GM12878 (cell line): ENCODE data around the gene ABCG4. TPM values are rescaled to one million over a fixed set of nuclear protein-coding genes. Genes with fewer than 3 reads are reported as not detected.
A peak's percentile ranks its signal among the peaks of the same experiment; 100 is the strongest.
"Not testable (repeated sequence)": the region's sequence is repeated elsewhere in the genome, so short reads cannot be mapped to it uniquely, and the experiment has no call there.

Source experiments
- ATAC-seq: fragments of 200-7000 bp; cut with Tn5 transposase; 3 replicates; pipeline ENCODE4 v1.9.1; 2020; ENCODE audit warnings: mild to moderate bottlenecking, moderate library complexity
- BruUV-seq: library from RNA; stranded (reverse); fragments of 400-500 nt; replicated peaks from 2 replicates; lab custom pipeline; 2021; lab: Mats Ljungman, UMichigan
- CTCF ChIA-PET: fragments of 300-600 bp; sonication (Branson Sonifier 250); formaldehyde crosslinking; extraction: SDS; loops from one replicate; lab custom pipeline; 2021; ENCODE audit warnings: inconsistent platforms; lab: Yijun Ruan, JAX
- POLR2A ChIA-PET: fragments of 350-600 bp; formaldehyde crosslinking; extraction: SDS; loops from one replicate; lab custom pipeline; 2021; ENCODE audit warnings: inconsistent platforms; lab: Charles Lee
- RAD21 ChIA-PET: fragments of 300-600 bp; sonication (Branson Sonifier 250); formaldehyde crosslinking; loops from one replicate; lab custom pipeline; 2023; ENCODE audit warnings: antibody characterized with exemption; ENCODE audit not compliant: unreplicated experiment; lab: Charles Lee
- SMC1A ChIA-PET: fragments of 300-600 bp; sonication (Branson Sonifier 250); formaldehyde crosslinking; loops from one replicate; lab custom pipeline; 2023; ENCODE audit not compliant: unreplicated experiment, uncharacterized antibody; lab: Charles Lee
- DNase-seq: peaks from one replicate; pipeline ENCODE4 v3.0.0-alpha.2; 2011; ENCODE audit warnings: low read depth, low spot score
- FAIRE-seq: peaks from 3 replicates; lab custom pipeline; 2011; peaks lifted over from hg19 to GRCh38; lab: Jason Lieb, UNC
- H2AFZ ChIP-seq: 2 replicates; pipeline ENCODE4 v1.6.0; 2011; ENCODE audit warnings: low read depth, low read length, control low read depth; ENCODE audit not compliant: control insufficient read depth
- H3K27ac ChIP-seq: 2 replicates; pipeline ENCODE4 v1.5.1; 2011; ENCODE audit warnings: control low read depth; ENCODE audit not compliant: control insufficient read depth, insufficient read depth
- H3K27me3 ChIP-seq, 2 experiments: replicated peaks in 1 of 2; 2 replicates each; pipeline versions ENCODE4 v1.6.0 to v1.6.1; 2011; ENCODE audit warnings: low read length in 1 of 2; ENCODE audit not compliant: control insufficient read depth in 2 of 2, insufficient read depth in 2 of 2
- H3K36me3 ChIP-seq, 2 experiments: 2 replicates each; pipeline ENCODE4 v1.5.1; 2011; ENCODE audit warnings: low read length in 1 of 2; ENCODE audit not compliant: control insufficient read depth in 2 of 2, insufficient read depth in 2 of 2
- H3K4me1 ChIP-seq: 2 replicates; pipeline ENCODE4 v1.6.1; 2011; ENCODE audit warnings: mild to moderate bottlenecking, low read length, moderate library complexity, mixed read lengths; ENCODE audit not compliant: control insufficient read depth, insufficient read depth
- H3K4me2 ChIP-seq: 2 replicates; pipeline ENCODE4 v1.6.0; 2011; ENCODE audit warnings: control low read depth; ENCODE audit not compliant: control insufficient read depth, insufficient read depth
- H3K4me3 ChIP-seq: fragments of 200-600 bp; sonication (generic); 2 replicates; pipeline ENCODE4 v1.5.1; 2016
- H3K79me2 ChIP-seq: 2 replicates; pipeline ENCODE4 v1.6.0; 2011; ENCODE audit warnings: low read length; ENCODE audit not compliant: control insufficient read depth, insufficient read depth
- H3K9ac ChIP-seq: 2 replicates; pipeline ENCODE4 v1.8.0; 2011; ENCODE audit warnings: low read length, control low read depth, mixed read lengths; ENCODE audit not compliant: control insufficient read depth, insufficient read depth
- H3K9me3 ChIP-seq: replicated peaks from 3 replicates; pipeline ENCODE4 v1.5.1; 2011; ENCODE audit warnings: mild to moderate bottlenecking, low read length; ENCODE audit not compliant: control insufficient read depth, insufficient read depth
- H4K20me1 ChIP-seq: 2 replicates; pipeline ENCODE4 v1.6.0; 2011; ENCODE audit not compliant: control insufficient read depth, insufficient read depth
- EED ChIP-seq: sonication (generic); IDR thresholded peaks from 2 replicates; pipeline ENCODE4 v1.6.1; 2016; ENCODE audit warnings: antibody characterized with exemption, low read depth
- WGBS: methylation state at CpG from one replicate; pipeline ENCODE4 v1.1.6; 2016; ENCODE audit warnings: low lambda C conversion rate; ENCODE audit not compliant: insufficient replicate concordance, insufficient coverage; ENCODE audit errors: missing lambda C conversion rate; 5-methylcytosine and 5-hydroxymethylcytosine counted together
- in situ Hi-C: fragments of 300-500 bp; cut with MboI; formaldehyde crosslinking; loops from 9 replicates; pipeline ENCODE4 v1.14.3; 2018; ENCODE audit warnings: mixed read lengths
- intact Hi-C: fragments of 100-400 bp; cut with micrococcal nuclease; formaldehyde crosslinking; loops from one replicate; pipeline ENCODE4 v1.14.2; 2022; ENCODE audit not compliant: unreplicated experiment
- polyA plus RNA-seq, 11 experiments: library from polyadenylated mRNA; depleted of rRNA in 4 of 11; unstranded in 6 of 11; stranded (reverse) in 5 of 11; fragments of >200 nt; fragmentation: Nextera tagmentation in 4 of 11; fragmentation: Illumina TruSeq in 1 of 11; extraction: Ambion mirVana in 4 of 11; extraction: Trizol in 1 of 11; gene quantifications; 1 replicate in 1 of 11; 2 replicates in 10 of 11; pipeline versions ENCODE4 v1.2.1 to v1.2.3, GENCODE V29; 2011 to 2016; ENCODE audit warnings: inconsistent platforms in 2 of 11, missing spikeins in 2 of 11, low read depth in 1 of 11
- total RNA-seq, 4 experiments: library from RNA; depleted of rRNA in 3 of 4; stranded (reverse); fragments of >200 nt in 3 of 4; fragmentation: Illumina TruSeq in 1 of 4; extraction: Trizol in 1 of 4; gene quantifications; 2 replicates each; pipeline versions ENCODE4 v1.2.1 to v1.2.3, GENCODE V29; 2013 to 2021
- TF ChIP-seq, protein P1 (sequence below): fragments of 450-650 bp; IDR thresholded peaks from 2 replicates; pipeline ENCODE4 v1.6.1; 2016; ENCODE audit warnings: mild to moderate bottlenecking

ABCG4 gene
- total and polyA plus RNA-seq, 10 of the 15 experiments (the other 5 are each of a cell fraction or from before 2014, with no cell fraction given) = not detected

DNA sequence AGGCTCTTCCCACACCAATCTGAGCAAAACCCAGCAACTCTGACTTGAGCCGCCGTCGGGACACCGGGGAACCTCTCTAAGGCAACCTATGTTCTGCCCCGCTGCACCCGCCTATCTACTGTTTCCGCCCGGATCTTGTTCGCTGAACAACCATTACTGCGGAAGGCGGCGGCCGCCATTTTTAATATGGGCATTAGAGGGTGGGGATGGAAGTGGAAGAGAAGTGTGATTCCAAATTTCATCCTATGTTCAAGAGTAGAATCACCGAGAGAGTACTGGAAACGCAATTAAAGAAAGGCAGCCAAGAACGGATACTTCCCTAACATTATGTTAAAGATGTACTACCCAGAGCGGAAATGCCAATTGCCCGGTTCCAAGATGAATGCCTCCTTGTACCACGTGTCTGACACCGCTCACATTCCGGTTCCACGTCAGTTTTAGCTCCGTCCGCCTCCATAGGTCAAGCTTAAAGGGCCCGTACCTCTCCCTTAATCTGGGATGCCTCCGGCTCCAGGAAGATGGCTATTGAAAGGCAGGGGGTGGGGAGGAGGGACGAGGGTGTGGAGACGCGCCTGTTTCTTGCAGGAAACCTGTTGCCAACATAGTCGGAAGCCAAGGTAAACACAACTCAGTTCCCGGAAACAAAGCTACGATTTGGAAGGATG lies 47.0 kb upstream of the ABCG4 start, which contains the start of gene DPAGT1 (continued):
- TF ChIP-seq, protein P1, sequence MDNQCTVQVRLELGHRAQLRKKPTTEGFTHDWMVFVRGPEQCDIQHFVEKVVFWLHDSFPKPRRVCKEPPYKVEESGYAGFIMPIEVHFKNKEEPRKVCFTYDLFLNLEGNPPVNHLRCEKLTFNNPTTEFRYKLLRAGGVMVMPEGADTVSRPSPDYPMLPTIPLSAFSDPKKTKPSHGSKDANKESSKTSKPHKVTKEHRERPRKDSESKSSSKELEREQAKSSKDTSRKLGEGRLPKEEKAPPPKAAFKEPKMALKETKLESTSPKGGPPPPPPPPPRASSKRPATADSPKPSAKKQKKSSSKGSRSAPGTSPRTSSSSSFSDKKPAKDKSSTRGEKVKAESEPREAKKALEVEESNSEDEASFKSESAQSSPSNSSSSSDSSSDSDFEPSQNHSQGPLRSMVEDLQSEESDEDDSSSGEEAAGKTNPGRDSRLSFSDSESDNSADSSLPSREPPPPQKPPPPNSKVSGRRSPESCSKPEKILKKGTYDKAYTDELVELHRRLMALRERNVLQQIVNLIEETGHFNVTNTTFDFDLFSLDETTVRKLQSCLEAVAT = peak; percentile 77; the same call in 1 of the 2 replicates
- TF ChIP-seq EED = peak; percentile 69; the same call in 1 of the 2 replicates

DNA sequence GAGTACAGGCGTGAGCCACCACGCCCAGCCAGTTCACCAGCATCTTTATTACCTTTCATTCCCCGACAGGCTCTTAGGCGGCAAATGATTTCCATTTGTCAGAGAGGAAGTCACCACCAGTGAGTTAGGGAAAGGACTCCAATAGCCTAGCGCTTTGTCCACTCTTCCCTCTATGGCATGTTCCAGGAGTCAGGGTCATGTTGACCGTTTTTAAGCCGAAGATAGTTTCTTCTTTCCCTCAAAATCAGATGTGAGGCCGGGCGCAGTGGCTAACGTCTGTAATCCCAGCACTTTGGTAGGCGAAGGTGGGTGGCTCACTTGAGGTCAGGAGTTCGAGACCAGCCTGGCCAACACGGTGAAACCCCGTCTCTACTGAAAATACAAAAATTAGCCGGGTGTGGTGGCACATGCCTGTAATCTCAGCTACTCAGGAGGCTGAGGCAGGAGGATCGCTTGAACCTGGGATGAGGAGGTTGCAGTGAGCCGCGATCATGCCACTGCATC lies 45.6 kb upstream of the ABCG4 start:
- Histone ChIP-seq H3K79me2 (peaks cover 38% of the 10 kb centered on the region), H3K27ac (peak overlapping the region; percentile 96; the same call in 1 of the 2 replicates), H3K4me2 (peak overlapping the region; percentile 88), H3K4me3 (peak overlapping the region; percentile 97; the same call in 1 of the 2 replicates), H3K4me1 (peaks cover 23% of the 10 kb centered on the region), H3K9ac (peak overlapping the region; percentile 87)
- intact Hi-C loops = loop anchor here (5.0 kb wide), 2 partner anchors 86 to 176 kb away; partner anchors contain the start of genes BCL9L, RPS25 and TRAPPC4
- H4K20me1 ChIP-seq, H3K9me3 ChIP-seq, H3K27me3 ChIP-seq, BruUV-seq, H2AFZ ChIP-seq, FAIRE-seq, H3K36me3 ChIP-seq, in situ Hi-C loops, ATAC-seq, DNase-seq: not testable (repeated sequence)
- SMC1A ChIA-PET = interaction anchor here (1.2 to 1.8 kb wide), 5 partner anchors 19 to 93 kb away, joined by 4 to 17 read pairs (median 4); partner anchors contain the start of genes HINFP, NLRX1, RPS25 and TRAPPC4
- WGBS = 89% methylated on average over 18 of the region's 18 CpGs
- RAD21 ChIA-PET = interaction anchor here (0.8 to 1.7 kb wide), 4 partner anchors 18 to 235 kb away, joined by 3 to 22 read pairs (median 4); partner anchors contain the start of genes CBL and HINFP
- POLR2A ChIA-PET = interaction anchor here (0.7 to 2.4 kb wide), 5 partner anchors 18 to 1687 kb away, joined by 3 to 25 read pairs (median 8); partner anchors contain the start of genes HINFP, HMBS and MCAM
- CTCF ChIA-PET = interaction anchor here (1.5 to 2.2 kb wide), 5 partner anchors 35 to 221 kb away, joined by 3 to 10 read pairs (median 8); partner anchors contain the start of genes CBL and VPS11
